HG03064 (cell line): Measurements from ENCODE around the gene MLN.

Source experiments
- ATAC-seq: cut with Tn5 transposase; IDR thresholded peaks from one replicate; pipeline ENCODE4 v1.9.1; 2021; ENCODE audit warnings: low read depth; ENCODE audit not compliant: unreplicated experiment

Gene MLN

GRCh38 chr6:33776186-33776585 lies 27.6 kb downstream of the MLN start:
- ATAC-seq: no peak

- ATAC-seq: no peak
Observed at GRCh38 chr6:33774774-33775173, 29.0 kb downstream of the MLN start.

DNA sequence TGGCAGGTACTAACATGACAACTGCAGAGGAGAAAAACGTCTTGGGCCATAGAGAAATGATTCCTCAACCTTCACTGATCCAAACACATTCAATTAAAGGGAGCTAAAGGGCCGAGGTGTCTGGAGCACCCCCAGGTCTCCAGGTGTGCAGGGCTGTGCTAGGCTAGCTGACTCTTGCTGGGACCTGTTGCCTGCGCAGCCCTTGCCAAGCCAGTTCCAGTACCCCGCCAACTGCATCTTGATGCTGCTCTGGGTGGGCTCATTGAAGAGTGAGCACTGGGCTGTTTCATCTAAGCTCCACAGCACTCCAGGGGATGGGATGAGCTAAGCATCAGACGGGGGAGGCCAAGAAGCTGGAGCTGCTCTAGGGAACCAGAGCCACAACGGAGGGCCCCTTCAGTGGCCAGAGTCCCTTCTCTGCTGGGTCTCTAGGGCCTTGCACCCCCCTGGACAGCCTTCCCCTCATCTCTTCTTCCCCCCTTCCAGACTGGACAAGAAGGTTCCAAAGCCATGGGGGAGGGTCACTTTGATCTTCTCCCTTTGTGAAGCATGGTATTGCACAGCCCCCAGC lies 30.8 kb downstream of the MLN start:
- ATAC-seq: no peak

- no peak for ATAC-seq
Observed at GRCh38 chr6:33772082-33772830, 31.5 kb downstream of the MLN start.

- ATAC-seq: no peak
Observed at GRCh38 chr6:33771146-33772081, 32.4 kb downstream of the MLN start.

GRCh38 chr6:33770833-33771145 lies 33.0 kb downstream of the MLN start:
- ATAC-seq: no peak

DNA sequence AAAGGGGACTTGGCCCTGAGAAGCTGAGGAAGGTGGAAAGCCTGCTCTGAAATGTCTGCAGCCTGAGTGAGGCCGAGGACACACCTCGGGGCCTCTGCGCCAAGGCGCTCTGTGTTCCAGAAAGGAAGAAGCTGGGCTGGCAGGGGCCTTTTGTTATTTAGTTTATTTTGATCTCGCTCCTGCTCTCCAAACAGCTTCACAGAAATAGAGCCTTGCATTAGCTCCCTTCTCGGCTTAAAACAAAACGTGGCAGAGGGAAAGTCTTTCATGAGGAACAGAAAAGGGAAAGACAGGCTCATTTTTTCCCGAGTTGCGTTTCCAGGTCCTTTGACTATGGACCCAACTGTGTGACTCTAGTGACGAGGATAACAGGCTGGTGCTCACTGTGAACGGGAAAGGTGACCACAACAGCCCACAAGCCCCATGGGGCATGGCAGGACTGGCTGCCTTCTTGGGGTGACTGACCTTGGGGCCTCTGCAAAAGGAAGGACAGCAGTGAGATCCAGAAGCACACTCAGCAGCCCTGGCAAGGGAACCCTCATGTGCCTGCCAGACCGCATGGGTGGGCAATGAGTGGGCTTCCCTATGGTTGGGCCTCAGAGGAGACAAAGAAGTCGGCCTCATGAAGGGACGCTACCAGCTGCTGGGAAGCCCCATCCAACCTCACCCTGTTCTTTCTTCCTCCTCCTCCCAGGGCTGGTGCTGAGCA lies 33.5 kb downstream of the MLN start:
- no peak for ATAC-seq

DNA sequence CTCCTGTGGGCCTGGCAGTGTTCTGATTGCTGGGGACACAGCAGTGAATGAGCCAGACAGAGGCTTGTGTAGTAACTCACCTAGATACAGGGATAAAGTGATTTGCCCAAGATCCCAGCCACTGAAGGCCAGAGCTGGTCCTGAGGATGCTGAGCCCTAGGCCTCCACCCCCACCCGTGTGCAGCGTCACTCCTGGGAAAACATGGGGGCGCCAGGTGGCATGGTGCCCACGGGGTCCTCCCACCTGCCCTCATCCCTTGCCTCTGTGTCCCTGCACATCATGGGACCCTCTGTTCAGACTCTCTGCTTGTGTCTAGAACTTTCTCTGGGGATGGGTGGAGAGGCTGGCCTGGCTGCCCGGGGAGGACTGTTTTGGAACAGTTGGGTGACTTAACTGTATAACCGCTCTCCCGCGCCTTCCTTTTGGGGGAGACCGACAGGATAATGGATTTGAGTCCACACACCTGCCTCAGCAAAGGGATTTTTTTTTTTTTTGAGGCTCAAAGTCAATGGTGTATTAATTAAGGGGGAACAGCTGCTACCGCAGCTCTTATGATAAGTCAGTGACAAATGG lies 34.5 kb downstream of the MLN start:
- no peak for ATAC-seq

DNA sequence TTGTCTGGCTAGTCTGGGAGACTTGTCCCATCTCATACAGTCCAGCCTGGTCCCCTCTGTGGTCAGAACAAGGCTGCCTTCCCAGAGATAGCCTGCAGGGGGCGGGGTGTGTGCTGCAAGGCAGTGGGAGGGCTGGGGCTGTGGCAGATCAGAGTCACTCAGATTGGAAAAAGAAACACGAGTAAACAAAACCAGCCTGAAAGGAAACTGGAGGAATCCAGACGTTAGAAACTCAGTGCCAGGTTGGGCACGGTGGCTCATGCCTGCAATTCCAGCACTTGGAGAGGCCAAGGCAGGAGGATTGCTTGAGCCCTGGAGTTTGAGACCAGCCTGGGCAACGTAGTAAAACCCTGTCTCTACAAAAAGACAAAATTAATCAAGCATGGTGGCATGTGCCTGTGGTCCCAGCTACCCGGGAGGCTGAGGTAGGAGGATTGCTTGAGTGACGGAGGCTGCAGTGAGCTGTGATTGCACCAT lies 35.1 kb downstream of the MLN start:
- no peak for ATAC-seq

- no peak for ATAC-seq
Observed at GRCh38 chr6:33766921-33767907, 36.6 kb downstream of the MLN start.

GRCh38 chr6:33765368-33765767 lies 38.4 kb downstream of the MLN start:
- ATAC-seq: no peak

DNA sequence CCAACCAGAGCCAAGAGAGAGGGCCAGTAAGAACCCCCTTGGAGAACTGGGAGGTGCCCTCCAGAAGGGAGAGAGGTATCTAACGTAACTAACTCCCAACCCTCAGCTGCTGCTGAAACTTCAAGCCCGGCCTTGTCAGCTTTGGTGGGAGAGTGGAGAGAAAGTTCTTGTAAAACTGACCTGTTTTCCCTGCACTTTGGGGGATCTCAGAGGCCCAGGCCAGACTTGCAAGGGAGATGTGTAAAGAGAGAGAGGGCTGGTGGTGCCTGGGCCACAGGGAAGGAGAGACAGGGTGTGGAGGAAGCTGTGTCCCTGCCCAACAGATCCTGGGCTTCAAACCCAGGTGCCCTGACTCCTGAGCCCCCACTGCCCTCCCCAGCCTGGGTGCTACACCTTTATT lies 39.8 kb downstream of the MLN start:
- no peak for ATAC-seq

DNA sequence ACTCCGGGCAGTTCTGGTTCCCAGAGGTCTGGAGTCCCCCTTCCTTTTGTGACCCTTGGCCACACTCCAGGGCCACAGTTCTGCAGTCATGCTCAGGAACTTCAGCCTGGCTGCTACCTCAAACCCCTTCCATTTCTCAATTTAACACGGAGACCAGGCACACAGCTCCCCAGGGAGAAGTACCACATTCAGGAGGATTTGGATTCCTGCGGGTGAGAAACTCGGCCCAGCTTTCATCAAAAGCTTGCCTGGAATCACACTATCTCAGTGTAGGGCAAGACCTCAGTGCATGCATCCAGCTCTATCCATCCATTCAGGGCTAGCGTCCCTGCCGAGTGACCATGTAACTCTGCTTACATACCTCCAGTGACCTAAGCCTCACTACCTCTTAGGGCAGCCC lies 40.3 kb downstream of the MLN start:
- no peak for ATAC-seq

GRCh38 chr6:33762713-33763112 lies 41.1 kb downstream of the MLN start:
- ATAC-seq: no peak

DNA sequence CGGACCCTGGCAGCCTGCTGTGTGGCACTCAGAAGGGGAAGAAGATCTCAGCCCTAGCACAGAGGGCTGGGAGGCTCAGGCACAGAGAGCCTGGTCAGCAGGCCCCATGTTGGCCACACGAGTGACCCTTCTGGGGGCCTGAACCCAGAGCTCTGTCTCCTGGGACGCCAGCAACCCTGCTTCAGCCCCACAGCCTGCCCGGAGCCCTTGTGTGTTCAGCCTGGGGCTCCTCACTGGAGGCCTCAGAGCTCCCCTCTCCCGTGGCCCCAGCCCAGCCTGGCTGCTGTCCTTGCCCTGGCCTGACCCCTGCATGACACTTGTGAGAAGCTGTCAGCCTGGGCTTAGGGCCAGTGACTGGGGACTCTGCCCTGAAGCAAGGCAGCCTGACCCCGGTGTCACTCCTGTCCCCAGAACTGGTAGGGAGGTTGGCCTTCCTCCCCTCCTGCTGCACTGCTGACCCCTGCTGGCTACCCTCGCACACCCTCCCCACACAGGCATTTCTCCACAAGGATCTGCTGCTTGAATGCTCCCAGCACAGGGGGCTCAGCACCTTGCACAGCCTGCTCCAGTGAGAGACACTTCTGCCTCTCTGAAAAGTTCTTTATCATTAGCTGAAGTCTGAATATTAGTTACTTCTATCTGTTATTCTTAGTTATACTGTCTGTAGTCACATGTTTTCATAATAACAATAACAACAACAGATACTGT lies 41.7 kb downstream of the MLN start:
- no peak for ATAC-seq

DNA sequence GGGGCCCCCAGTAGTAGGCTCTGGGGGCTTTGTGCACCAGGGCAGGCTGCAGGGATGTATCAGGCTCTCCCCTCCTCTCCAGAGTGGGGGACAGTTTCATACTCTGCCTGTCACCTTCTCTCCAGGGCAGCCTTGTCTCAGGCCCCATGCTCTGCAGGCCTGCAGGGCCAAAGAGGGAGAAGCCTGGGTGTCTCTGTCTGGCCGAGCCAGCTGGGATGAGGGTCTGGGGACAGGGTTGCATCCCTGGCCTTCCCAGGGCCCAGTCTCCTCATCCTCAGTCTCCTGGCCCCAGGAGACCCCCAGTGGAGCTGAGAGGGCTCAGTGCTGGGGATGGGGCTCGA lies 42.3 kb downstream of the MLN start:
- ATAC-seq: no peak

- ATAC-seq: no peak
Observed at GRCh38 chr6:33759887-33760629, 43.7 kb downstream of the MLN start.

- ATAC-seq: no peak
Observed at GRCh38 chr6:33758815-33759216, 45.0 kb downstream of the MLN start.
